H1 (cell line): ENCODE measurements around the gene PSMB5. TPM values are rescaled to one million over a fixed set of nuclear protein-coding genes. Genes with fewer than 3 reads are reported as not detected.

Experiments used
- CHD1 ChIP-seq: IDR thresholded peaks from 2 replicates; pipeline ENCODE4 v1.6.1; 2012; ENCODE audit warnings: low read depth, low read length, improper control_type of control experiment
- CTBP2 ChIP-seq: IDR thresholded peaks from 2 replicates; pipeline ENCODE4 v1.7.0; 2011; ENCODE audit warnings: borderline replicate concordance, mild to moderate bottlenecking, moderate library complexity, mixed read lengths, low read length; ENCODE audit not compliant: insufficient read depth, insufficient read length
- NRF1 ChIP-seq: IDR thresholded peaks from 2 replicates; pipeline ENCODE4 v1.6.1; 2011; ENCODE audit warnings: mild to moderate bottlenecking, low read depth, low read length, improper control_type of control experiment
- POU5F1 ChIP-seq: IDR thresholded peaks from 2 replicates; pipeline ENCODE4 v1.6.1; 2011; ENCODE audit warnings: low read depth, mild to moderate bottlenecking, low read length, moderate library complexity
- TEAD4 ChIP-seq: IDR thresholded peaks from 2 replicates; pipeline ENCODE4 v1.6.1; 2012; ENCODE audit warnings: low read depth, low read length, inconsistent platforms, mixed read lengths
- polyA plus RNA-seq, 7 experiments: library from polyadenylated mRNA; depleted of rRNA in 3 of 7; stranded (reverse) in 5 of 7; unstranded in 2 of 7; fragments of >200 nt in 5 of 7; fragments of 200-250 nt in 2 of 7; gene quantifications; 1 replicate in 5 of 7; 2 replicates in 1 of 7; 4 replicates in 1 of 7; pipeline versions ENCODE4 v1.2.1 to v1.2.3, GENCODE V29; 2011 to 2013; ENCODE audit warnings: missing spikeins in 2 of 7, mixed read lengths in 2 of 7
- total RNA-seq: library from RNA; stranded (reverse); fragmentation: NEBNext Ultra II Directional; extraction: Animal tissue kit (Norgen Biotek cat#: 25700); gene quantifications from 2 replicates; pipeline ENCODE4 v1.2.1, GENCODE V29; 2021

The PSMB5 gene
- total and polyA plus RNA-seq, 2 of the 8 experiments (the other 6 are each of a cell fraction or from before 2014, with no cell fraction given): 254 to 510 TPM

GRCh38 chr14:22984959-22985658 lies 49.6 kb downstream of the PSMB5 start (continued):
- TF ChIP-seq CTBP2: no peak
- TF ChIP-seq TEAD4: no peak
- TF ChIP-seq POU5F1: no peak
- no peak for TF ChIP-seq NRF1
- no peak for TF ChIP-seq CHD1
